ENCODE measurements around the gene RAP1GAP2. TPM values are rescaled to one million over a fixed set of nuclear protein-coding genes. Genes with fewer than 3 reads are reported as not detected.

Gene RAP1GAP2
- polyA plus RNA-seq, 3 donors: 1.5 to 48.4 (median 6.1) TPM

DNA sequence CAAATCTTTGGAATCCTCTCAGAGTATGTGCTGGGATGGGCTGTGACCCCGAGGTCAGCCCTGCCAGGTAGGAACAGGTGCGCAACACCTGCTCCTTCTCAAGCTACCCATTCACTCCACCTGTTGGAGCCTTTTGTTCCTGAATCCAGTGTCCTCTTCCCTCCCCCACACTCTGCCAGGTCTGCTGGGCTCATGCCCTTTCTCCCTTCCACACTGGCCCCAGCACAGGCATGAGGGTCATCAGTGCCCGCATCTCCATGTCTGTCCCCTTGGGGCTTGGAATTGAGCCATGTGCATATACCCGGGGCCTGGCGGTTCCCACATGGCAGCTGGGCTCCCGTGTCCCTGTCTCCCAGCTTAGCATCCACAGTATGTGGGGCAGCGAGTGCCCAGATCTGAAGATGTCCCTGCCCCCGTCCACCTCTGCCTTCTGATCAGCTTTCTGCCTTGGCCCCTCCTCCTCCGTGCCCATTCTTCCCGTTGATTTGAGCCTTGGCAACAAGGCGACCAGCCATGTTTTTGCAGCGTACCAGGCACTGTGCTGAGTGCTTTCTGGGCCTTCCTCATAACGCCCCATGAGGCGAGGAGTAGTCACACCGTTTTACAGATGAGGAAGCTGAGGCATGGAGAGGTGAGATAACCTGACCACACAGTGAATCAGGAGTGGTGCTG lies 102.2 kb downstream of the RAP1GAP2 start:
- no peak for DNase-seq
- H3K4me1 ChIP-seq (ENCODE audit: control insufficient read depth in 1 of 2, insufficient read depth in 2 of 2, low read length in 2 of 2): no peaks in the 10 kb centered on the region
- H3K36me3 ChIP-seq (replicated peaks in 1 of 2; ENCODE audit: control insufficient read depth in 1 of 2, insufficient read depth in 2 of 2, low read length in 2 of 2): peaks cover 22 to 65% of the 10 kb centered on the region in 2 donors
- Mint-ChIP-seq H3K4me3 (no peak overlapping the region), H3K4me1 (no peaks in the 10 kb centered on the region), H3K27me3 (ENCODE audit: low read depth in 3 of 3) (peaks cover 0 to 7% (median 2%) of the 10 kb centered on the region in 3 donors), H3K36me3 (peaks cover 32 to 57% of the 10 kb centered on the region in 2 donors), H3K27ac (peak overlapping the region in 3 of 7 donors; percentile 2 to 18 (median 3)), H3K9me3 (no peaks in the 10 kb centered on the region)
- no peak overlapping the region for H2AFZ ChIP-seq (ENCODE audit: insufficient read depth, low read depth, low read length, poor library complexity, severe bottlenecking)
- peaks cover 98% of the 10 kb centered on the region for H4K20me1 ChIP-seq (ENCODE audit: insufficient read depth, low read length)
- H3K9ac ChIP-seq (ENCODE audit: insufficient read depth, low read length, poor library complexity, severe bottlenecking): no peak overlapping the region
- TF ChIP-seq, protein P1, sequence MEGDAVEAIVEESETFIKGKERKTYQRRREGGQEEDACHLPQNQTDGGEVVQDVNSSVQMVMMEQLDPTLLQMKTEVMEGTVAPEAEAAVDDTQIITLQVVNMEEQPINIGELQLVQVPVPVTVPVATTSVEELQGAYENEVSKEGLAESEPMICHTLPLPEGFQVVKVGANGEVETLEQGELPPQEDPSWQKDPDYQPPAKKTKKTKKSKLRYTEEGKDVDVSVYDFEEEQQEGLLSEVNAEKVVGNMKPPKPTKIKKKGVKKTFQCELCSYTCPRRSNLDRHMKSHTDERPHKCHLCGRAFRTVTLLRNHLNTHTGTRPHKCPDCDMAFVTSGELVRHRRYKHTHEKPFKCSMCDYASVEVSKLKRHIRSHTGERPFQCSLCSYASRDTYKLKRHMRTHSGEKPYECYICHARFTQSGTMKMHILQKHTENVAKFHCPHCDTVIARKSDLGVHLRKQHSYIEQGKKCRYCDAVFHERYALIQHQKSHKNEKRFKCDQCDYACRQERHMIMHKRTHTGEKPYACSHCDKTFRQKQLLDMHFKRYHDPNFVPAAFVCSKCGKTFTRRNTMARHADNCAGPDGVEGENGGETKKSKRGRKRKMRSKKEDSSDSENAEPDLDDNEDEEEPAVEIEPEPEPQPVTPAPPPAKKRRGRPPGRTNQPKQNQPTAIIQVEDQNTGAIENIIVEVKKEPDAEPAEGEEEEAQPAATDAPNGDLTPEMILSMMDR (IDR thresholded peaks at IDR 0.05): no peak
- no peak overlapping the region for H3K27ac ChIP-seq (ENCODE audit: low read depth in 1 of 2, low read length in 2 of 2)
- H3K4me2 ChIP-seq (replicated peaks; ENCODE audit: extremely low read depth, low read length, poor library complexity, severe bottlenecking): no peak overlapping the region
- peaks cover 78% of the 10 kb centered on the region for H3K79me2 ChIP-seq (ENCODE audit: insufficient read depth, low read length)
- WGBS (ENCODE audit: insufficient coverage): 89% methylated on average over 14 of the region's 15 CpGs
- intact Hi-C loops (cut with micrococcal nuclease): no loop called here
- no peaks in the 10 kb centered on the region for H3K27me3 ChIP-seq (ENCODE audit: control insufficient read depth in 2 of 2, insufficient read depth in 2 of 2, low read length in 2 of 2)
- no peak overlapping the region for H3K4me3 ChIP-seq (replicated peaks in 1 of 3; ENCODE audit: low read depth in 2 of 3, low read length in 3 of 3)
- no peaks in the 10 kb centered on the region for H3K9me3 ChIP-seq (replicated peaks in 1 of 2; ENCODE audit: control insufficient read depth in 1 of 2, insufficient read depth in 1 of 2, low read length in 2 of 2)

DNA sequence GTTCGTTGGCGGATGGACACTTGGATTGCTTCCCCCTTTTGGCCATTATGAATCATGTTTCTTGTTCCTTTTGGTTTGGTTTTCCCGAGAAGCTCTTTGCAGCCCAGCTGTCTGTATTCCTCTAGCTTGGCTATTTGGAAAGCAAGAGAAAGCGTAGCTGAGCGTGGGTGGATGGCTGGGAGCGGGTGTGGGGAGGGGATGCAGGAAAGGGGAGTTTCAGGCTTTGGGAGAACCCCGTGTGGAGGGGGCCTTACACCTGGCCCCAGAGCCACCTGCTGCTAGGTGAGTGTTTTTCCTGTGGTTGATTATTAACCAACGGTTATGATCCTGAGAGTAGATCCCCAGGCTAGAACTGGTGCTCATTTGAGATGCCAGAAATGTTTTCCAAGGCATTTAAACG lies 103.7 kb downstream of the RAP1GAP2 start:
- TF ChIP-seq, protein P1 (IDR thresholded peaks at IDR 0.05): no peak
- Mint-ChIP-seq H3K9me3 (no peaks in the 10 kb centered on the region), H3K36me3 (peaks cover 24 to 53% of the 10 kb centered on the region in 2 donors), H3K27ac (no peak overlapping the region), H3K4me1 (peaks cover 8% of the 10 kb centered on the region), H3K4me3 (no peak overlapping the region), H3K27me3 (ENCODE audit: low read depth in 3 of 3) (peaks cover 0 to 10% (median 4%) of the 10 kb centered on the region in 3 donors)
- peaks cover 98% of the 10 kb centered on the region for H4K20me1 ChIP-seq (ENCODE audit: insufficient read depth, low read length)
- H3K9ac ChIP-seq (ENCODE audit: insufficient read depth, low read length, poor library complexity, severe bottlenecking): no peak overlapping the region
- no peak for DNase-seq
- no peak overlapping the region for H3K4me3 ChIP-seq (replicated peaks in 1 of 3; ENCODE audit: low read depth in 2 of 3, low read length in 3 of 3)
- H3K4me2 ChIP-seq (replicated peaks; ENCODE audit: extremely low read depth, low read length, poor library complexity, severe bottlenecking): no peak overlapping the region
- H3K4me1 ChIP-seq (ENCODE audit: control insufficient read depth in 1 of 2, insufficient read depth in 2 of 2, low read length in 2 of 2): no peaks in the 10 kb centered on the region
- H3K27ac ChIP-seq (ENCODE audit: low read depth in 1 of 2, low read length in 2 of 2): no peak overlapping the region
- intact Hi-C loops (cut with micrococcal nuclease): no loop called here
- H3K36me3 ChIP-seq (replicated peaks in 1 of 2; ENCODE audit: control insufficient read depth in 1 of 2, insufficient read depth in 2 of 2, low read length in 2 of 2): peaks cover 18 to 58% of the 10 kb centered on the region in 2 donors
- H3K27me3 ChIP-seq (ENCODE audit: control insufficient read depth in 2 of 2, insufficient read depth in 2 of 2, low read length in 2 of 2): no peaks in the 10 kb centered on the region
- WGBS (ENCODE audit: insufficient coverage): 88% methylated on average over 7 of the region's 9 CpGs
- H2AFZ ChIP-seq (ENCODE audit: insufficient read depth, low read depth, low read length, poor library complexity, severe bottlenecking): no peak overlapping the region
- H3K9me3 ChIP-seq (replicated peaks in 1 of 2; ENCODE audit: control insufficient read depth in 1 of 2, insufficient read depth in 1 of 2, low read length in 2 of 2): no peaks in the 10 kb centered on the region
- H3K79me2 ChIP-seq (ENCODE audit: insufficient read depth, low read length): peaks cover 68% of the 10 kb centered on the region

Data from CD14-positive monocyte (primary cell).